Bronchial epithelial cell (primary cell): Measurements from ENCODE around the gene RNPEP. TPM values are rescaled to one million over a fixed set of nuclear protein-coding genes. Genes with fewer than 3 reads are reported as not detected.

ENCODE experiments used
- DNase-seq: peaks from one replicate; pipeline ENCODE4 v3.0.0-alpha.2; 2010; ENCODE audit warnings: low read depth
- FAIRE-seq: peaks from 2 replicates; lab custom pipeline; 2011; peaks lifted over from hg19 to GRCh38; lab: Jason Lieb, UNC
- H3K27me3 ChIP-seq: 2 replicates; pipeline ENCODE4 v1.5.1; 2011; ENCODE audit warnings: low read length; ENCODE audit not compliant: control insufficient read depth, insufficient read depth
- H3K36me3 ChIP-seq: 2 replicates; pipeline ENCODE4 v1.5.1; 2011; ENCODE audit warnings: low read length; ENCODE audit not compliant: control insufficient read depth, insufficient read depth
- H3K4me3 ChIP-seq: 2 replicates; pipeline ENCODE4 v1.5.1; 2011; ENCODE audit warnings: mild to moderate bottlenecking, low read depth, low read length, control low read depth
- CTCF ChIP-seq: IDR thresholded peaks from 2 replicates; pipeline ENCODE4 v1.5.1; 2011; ENCODE audit warnings: mild to moderate bottlenecking, moderate library complexity, low read length, control low read depth, inconsistent platforms; ENCODE audit not compliant: insufficient read depth, severe bottlenecking
- total RNA-seq: library from RNA; depleted of rRNA; stranded (reverse); fragments of >200 nt; gene quantifications from 2 replicates; pipeline ENCODE4 v1.2.1, GENCODE V29; 2014

Gene RNPEP
- total RNA-seq, 1 donor from 2014 or later = 39.8 TPM

- Histone ChIP-seq H3K4me3 (no peak overlapping the region), H3K27me3 (no peaks in the 10 kb centered on the region), H3K36me3 (no peaks in the 10 kb centered on the region)
- DNase-seq (no peak), FAIRE-seq (no peak)
- TF ChIP-seq CTCF = no peak
Observed at GRCh38 chr1:202031796-202032195, 49.3 kb downstream of the RNPEP start.

- DNase-seq (no peak), FAIRE-seq (no peak)
- no peak overlapping the region for H3K4me3 ChIP-seq
- TF ChIP-seq CTCF = no peak
- H3K27me3 ChIP-seq = no peaks in the 10 kb centered on the region
- no peaks in the 10 kb centered on the region for H3K36me3 ChIP-seq
Observed at GRCh38 chr1:202034149-202034682, 51.8 kb downstream of the RNPEP start.

GRCh38 chr1:202034683-202035462, 52.4 kb downstream of the RNPEP start:
- FAIRE-seq (no peak), DNase-seq (peak; percentile 97)
- H3K4me3 ChIP-seq = no peak overlapping the region
- no peaks in the 10 kb centered on the region for H3K27me3 ChIP-seq
- H3K36me3 ChIP-seq = no peaks in the 10 kb centered on the region
- TF ChIP-seq CTCF = no peak

- Histone ChIP-seq H3K36me3 (no peaks in the 10 kb centered on the region), H3K27me3 (no peaks in the 10 kb centered on the region), H3K4me3 (no peak overlapping the region)
- no peak for FAIRE-seq
- no peak for TF ChIP-seq CTCF
- DNase-seq = no peak
Observed at GRCh38 chr1:202036595-202037387, 54.3 kb downstream of the RNPEP start.

- H3K4me3 ChIP-seq = no peak overlapping the region
- no peak for TF ChIP-seq CTCF
- H3K36me3 ChIP-seq = no peaks in the 10 kb centered on the region
- no peaks in the 10 kb centered on the region for H3K27me3 ChIP-seq
- DNase-seq (peak; percentile 76), FAIRE-seq (no peak)
Observed at GRCh38 chr1:202037706-202038296, 55.4 kb downstream of the RNPEP start.
